ENCODE measurements around the gene DCTN2.

- no peak for TF ChIP-seq MAX (IDR thresholded peaks at IDR 0.05)
- no peak for TF ChIP-seq MYC (IDR thresholded peaks at IDR 0.05; ENCODE audit: borderline replicate concordance, low read length)
- TF ChIP-seq CTCF (IDR thresholded peaks at IDR 0.05): no peak; the same call in 2 of the 3 replicates
- TF ChIP-seq RCOR1 (IDR thresholded peaks at IDR 0.05; ENCODE audit: low read depth, low read length): no peak
- TF ChIP-seq HMGXB4 (CRISPR knock-in tag; IDR thresholded peaks at IDR 0.05; ENCODE audit: borderline replicate concordance): no peak
- TF ChIP-seq FOSB (CRISPR knock-in tag; IDR thresholded peaks at IDR 0.05): no peak
- TF ChIP-seq PHF8 (IDR thresholded peaks at IDR 0.05; ENCODE audit: borderline replicate concordance, low read depth): no peak
- no peak for TF ChIP-seq CEBPB (IDR thresholded peaks at IDR 0.05)
- TF ChIP-seq SMC3 (IDR thresholded peaks at IDR 0.05): no peak
- TF ChIP-seq EP300 (IDR thresholded peaks at IDR 0.05): no peak
- no peak for TF ChIP-seq POLR2A (IDR thresholded peaks at IDR 0.05; ENCODE audit: low read length)
- TF ChIP-seq HDAC2 (IDR thresholded peaks at IDR 0.05): no peak
Observed at GRCh38 chr12:57549909-57550640, 3.1 kb upstream of the DCTN2 start, which contains the start of gene KIF5A.

All from A549 (cell line).